GM10248 (cell line): Measurements from ENCODE around the gene RNF207.

Source experiments
- CTCF ChIA-PET: fragments of 300-600 bp; sonication (Branson Sonifier 250); formaldehyde crosslinking; extraction: SDS; loops from one replicate; lab custom pipeline; 2021; ENCODE audit warnings: antibody characterized with exemption; lab: Yijun Ruan, JAX
- POLR2A ChIA-PET: fragments of 350-650 bp; sonication (Branson Sonifier 250); formaldehyde crosslinking; extraction: SDS; loops from one replicate; lab custom pipeline; 2020; ENCODE audit warnings: antibody characterized with exemption; lab: Yijun Ruan, JAX
- DNase-seq: peaks from one replicate; pipeline ENCODE4 v3.0.0; 2012; ENCODE audit errors: extremely low spot score
- CTCF ChIP-seq: IDR thresholded peaks from 2 replicates; pipeline ENCODE4 v1.5.1; 2012; ENCODE audit warnings: mild to moderate bottlenecking, low read depth; ENCODE audit errors: extremely low read depth, missing control alignments, control extremely low read depth

RNF207 gene

GRCh38 chr1:6198646-6199297 is 7.1 kb upstream of the RNF207 start:
- no peak for DNase-seq
- CTCF ChIA-PET: interaction anchor here (0.9 to 1.4 kb wide), 5 partner anchors 9 to 48 kb away, joined by 3 to 5 read pairs (median 4); no protein-coding TSS in a partner anchor
- POLR2A ChIA-PET: interaction anchor here (0.6 kb wide), 1 partner anchor 207 kb away, joined by 7 read pairs; no protein-coding TSS in a partner anchor
- TF ChIP-seq CTCF: no peak

GRCh38 chr1:6199298-6200187 is 6.4 kb upstream of the RNF207 start, which contains the start of gene RPL22:
Gene RPL22, minus strand, starts transcription at chr1:6199595. Its CDS starts 22 bp downstream, at chr1:6199573.
- POLR2A ChIA-PET: interaction anchor here (0.6 kb wide), 1 partner anchor 208 kb away, joined by 7 read pairs; no protein-coding TSS in a partner anchor
- peak; percentile 94 for DNase-seq
- CTCF ChIA-PET: interaction anchor here (0.9 to 1.3 kb wide), 7 partner anchors 8 to 47 kb away, joined by 3 to 5 read pairs (median 3); no protein-coding TSS in a partner anchor
- no peak for TF ChIP-seq CTCF

GRCh38 chr1:6200188-6200809 is 5.6 kb upstream of the RNF207 start:
- POLR2A ChIA-PET: no interaction called here
- no peak for TF ChIP-seq CTCF
- no peak for DNase-seq
- CTCF ChIA-PET: interaction anchor here (0.9 to 1.3 kb wide), 7 partner anchors 10 to 46 kb away, joined by 3 to 5 read pairs (median 3); no protein-coding TSS in a partner anchor

- DNase-seq: no peak
- POLR2A ChIA-PET: no interaction called here
- CTCF ChIA-PET: interaction anchor here (1.3 kb wide), 1 partner anchor 17 kb away, joined by 3 read pairs; no protein-coding TSS in a partner anchor
- TF ChIP-seq CTCF: no peak
Observed at GRCh38 chr1:6202256-6202655, 3.7 kb upstream of the RNF207 start.

- CTCF ChIA-PET: interaction anchor here (0.7 to 4.7 kb wide), 21 partner anchors 9 to 348 kb away, joined by 3 to 27 read pairs (median 5); partner anchors contain the start of genes HES3, ICMT and NOL9
- POLR2A ChIA-PET: interaction anchor here (0.6 to 1.1 kb wide), 3 partner anchors 10 to 292 kb away, joined by 3 to 8 read pairs (median 3); no protein-coding TSS in a partner anchor
- DNase-seq: no peak
- no peak for TF ChIP-seq CTCF
Observed at GRCh38 chr1:6206520-6206855, 569 bp downstream of the RNF207 start.
